ENCODE data around the gene ME3. TPM values are rescaled to one million over a fixed set of nuclear protein-coding genes. Genes with fewer than 3 reads are reported as not detected.

Gene ME3
- total RNA-seq, 1 experiment from 2014 or later, result 35.3 TPM

GRCh38 chr11:86695373-86695772 is 23.0 kb upstream of the ME3 start:
- Histone ChIP-seq H3K27me3 (ENCODE audit: control insufficient read depth, insufficient read depth, low read length) (no peaks in the 10 kb centered on the region), H3K4me1 (ENCODE audit: control insufficient read depth, insufficient read depth, low read length) (peaks cover 45% of the 10 kb centered on the region), H3K9me3 (ENCODE audit: control insufficient read depth, insufficient read depth, low read depth, low read length) (no peaks in the 10 kb centered on the region; the same call in 1 of the 2 replicates), H3K4me3 (ENCODE audit: low read depth in 2 of 2, low read length in 2 of 2) (no peak overlapping the region), H3K36me3 (ENCODE audit: control insufficient read depth, insufficient read depth, low read length) (no peaks in the 10 kb centered on the region), H3K27ac (ENCODE audit: low read length) (peak overlapping the region; percentile 54)
- intact Hi-C loops (cut with micrococcal nuclease; ENCODE audit: unreplicated experiment) (no loop called here), in situ Hi-C loops (cut with HindIII; ENCODE audit: low pct_unique_long_range_greater_than_20kb, low sequenced_read_pairs) (no loop called here)
- peak; percentile 45 for ATAC-seq
- CTCF ChIA-PET, result no interaction called here
- TF ChIP-seq REST (IDR thresholded peaks at IDR 0.05; ENCODE audit: insufficient read depth in 1 of 2, low read depth in 2 of 2, low read length in 1 of 2), result no peak
- TF ChIP-seq SIN3A (IDR thresholded peaks at IDR 0.05; ENCODE audit: borderline replicate concordance, insufficient read depth, low read depth, low read length), result no peak
- no peak for TF ChIP-seq TCF7L2 (IDR thresholded peaks at IDR 0.05; ENCODE audit: low read depth, low read length)
- no peak for TF ChIP-seq POLR2AphosphoS5 (IDR thresholded peaks at IDR 0.05; ENCODE audit: low read depth, low read length)
- TF ChIP-seq CTCF (IDR thresholded peaks at IDR 0.05), result no peak
- no peak for DNase-seq (ENCODE audit: low read depth, low spot score)
- BruUV-seq (replicated peaks), result no TSS peak
- POLR2A ChIA-PET, result interaction anchor here (1.2 kb wide), 1 partner anchor 16 kb away, joined by 4 read pairs; no protein-coding TSS in a partner anchor

- TF ChIP-seq SIN3A (IDR thresholded peaks at IDR 0.05; ENCODE audit: borderline replicate concordance, insufficient read depth, low read depth, low read length) (no peak), POLR2AphosphoS5 (IDR thresholded peaks at IDR 0.05; ENCODE audit: low read depth, low read length) (no peak), TCF7L2 (IDR thresholded peaks at IDR 0.05; ENCODE audit: low read depth, low read length) (no peak), REST (IDR thresholded peaks at IDR 0.05; ENCODE audit: insufficient read depth in 1 of 2, low read depth in 2 of 2, low read length in 1 of 2) (no peak), CTCF (IDR thresholded peaks at IDR 0.05) (no peak)
- POLR2A ChIA-PET, result no interaction called here
- in situ Hi-C loops (cut with HindIII; ENCODE audit: low pct_unique_long_range_greater_than_20kb, low sequenced_read_pairs), result no loop called here
These were observed 21.1 kb upstream of the ME3 start for GRCh38 chr11:86693518-86693917.

More at GRCh38 chr11:86693518-86693917, 21.1 kb upstream of the ME3 start:
- Histone ChIP-seq H3K9me3 (ENCODE audit: control insufficient read depth, insufficient read depth, low read depth, low read length) (peaks cover 4% of the 10 kb centered on the region; the same call in 1 of the 2 replicates), H3K4me1 (ENCODE audit: control insufficient read depth, insufficient read depth, low read length) (peaks cover 43% of the 10 kb centered on the region), H3K36me3 (ENCODE audit: control insufficient read depth, insufficient read depth, low read length) (no peaks in the 10 kb centered on the region), H3K4me3 (ENCODE audit: low read depth in 2 of 2, low read length in 2 of 2) (no peak overlapping the region), H3K27ac (ENCODE audit: low read length) (peak overlapping the region; percentile 55; the same call in 1 of the 2 replicates), H3K27me3 (ENCODE audit: control insufficient read depth, insufficient read depth, low read length) (no peaks in the 10 kb centered on the region)
- CTCF ChIA-PET, result no interaction called here
- no TSS peak for BruUV-seq (replicated peaks)
- no peak for DNase-seq (ENCODE audit: low read depth, low spot score)
- no peak for ATAC-seq
- intact Hi-C loops (cut with micrococcal nuclease; ENCODE audit: unreplicated experiment), result no loop called here
